ENCODE results near the gene KCTD16. TPM values are rescaled to one million over a fixed set of nuclear protein-coding genes. Genes with fewer than 3 reads are reported as not detected.

Gene KCTD16
- total RNA-seq, 6 experiments from 2014 or later, result under 0.01 to 0.02 (median 0.02) TPM; not detected in 3

GRCh38 chr5:144232285-144232684, 61.6 kb downstream of the KCTD16 start:
- no peaks in the 10 kb centered on the region for H3K4me1 ChIP-seq
- H3K27me3 ChIP-seq, result no peaks in the 10 kb centered on the region
- intact Hi-C loops (cut with DNase I), result no loop called here
- WGBS (ENCODE audit: insufficient coverage, low coverage, low lambda C conversion rate, missing lambda C conversion rate), result 64% methylated on average over 5 of the region's 5 CpGs
- no peak overlapping the region for H3K4me3 ChIP-seq
- no peaks in the 10 kb centered on the region for H3K9me3 ChIP-seq
- TF ChIP-seq CTCF (IDR thresholded peaks at IDR 0.05), result no peak
- TF ChIP-seq POLR2A (IDR thresholded peaks at IDR 0.05), result no peak
- ATAC-seq (no peak), DNase-seq (no peak)
- no peaks in the 10 kb centered on the region for H3K36me3 ChIP-seq
- no peak overlapping the region for H3K27ac ChIP-seq

DNA sequence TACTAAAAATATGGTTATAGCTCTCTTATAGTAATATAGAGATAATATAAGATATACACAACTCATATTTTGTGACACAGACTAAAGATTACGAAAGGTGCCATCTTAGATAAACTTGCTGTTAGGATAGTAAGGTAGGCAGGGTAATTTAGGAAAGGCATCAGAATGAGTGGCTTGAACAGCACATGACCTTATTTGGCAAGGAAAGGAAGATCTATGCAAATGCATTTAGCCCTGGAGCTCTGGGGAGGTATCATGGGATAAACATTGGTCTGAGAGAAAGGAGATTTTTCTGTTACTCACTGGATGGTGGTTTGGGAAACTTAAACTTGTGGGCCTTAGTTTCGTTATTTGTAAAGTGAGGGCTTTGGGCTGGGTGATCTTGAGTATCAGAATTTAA, 65.8 kb downstream of the KCTD16 start:
- no peaks in the 10 kb centered on the region for H3K36me3 ChIP-seq
- WGBS (ENCODE audit: insufficient coverage, low coverage, low lambda C conversion rate, missing lambda C conversion rate), result 70% methylated on average over 2 of the region's 2 CpGs
- no peak overlapping the region for H3K4me3 ChIP-seq
- no peak overlapping the region for H3K27ac ChIP-seq
- no peak for ATAC-seq
- H3K9me3 ChIP-seq, result no peaks in the 10 kb centered on the region
- intact Hi-C loops (cut with DNase I), result no loop called here
- DNase-seq, result no peak
- H3K4me1 ChIP-seq, result no peaks in the 10 kb centered on the region
- no peak for TF ChIP-seq POLR2A (IDR thresholded peaks at IDR 0.05)
- no peaks in the 10 kb centered on the region for H3K27me3 ChIP-seq

DNA sequence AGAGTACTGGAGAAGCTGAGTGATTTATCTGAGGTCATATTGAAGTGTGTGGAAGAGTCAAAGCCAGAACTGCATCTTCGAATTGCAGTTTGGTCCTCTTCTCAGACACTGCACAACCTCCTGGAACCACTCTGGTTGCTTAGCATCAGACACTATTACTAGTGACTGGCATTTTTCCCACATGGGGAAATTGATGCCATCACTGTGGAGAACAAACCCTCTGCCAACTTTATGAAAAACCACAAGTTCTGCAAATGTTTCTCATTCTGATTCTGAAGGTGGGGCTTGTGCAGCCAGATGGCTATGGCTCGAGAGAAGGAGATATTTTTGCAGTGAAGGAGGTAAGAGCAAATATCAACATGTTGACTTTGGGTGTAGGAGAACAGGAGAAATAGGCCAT, 67.2 kb downstream of the KCTD16 start:
- H3K27me3 ChIP-seq, result no peaks in the 10 kb centered on the region

GRCh38 chr5:144247131-144247530, 76.5 kb downstream of the KCTD16 start:
- Histone ChIP-seq H3K4me1 (no peaks in the 10 kb centered on the region), H3K36me3 (no peaks in the 10 kb centered on the region), H3K9me3 (no peaks in the 10 kb centered on the region), H3K27ac (no peak overlapping the region), H3K27me3 (no peaks in the 10 kb centered on the region), H3K4me3 (no peak overlapping the region)
- intact Hi-C loops (cut with DNase I), result no loop called here
- TF ChIP-seq CTCF (IDR thresholded peaks at IDR 0.05), result no peak
- TF ChIP-seq POLR2A (IDR thresholded peaks at IDR 0.05), result no peak
- DNase-seq (no peak), ATAC-seq (no peak)

More for the DNA sequence above, 67.2 kb downstream of the KCTD16 start:
- intact Hi-C loops (cut with DNase I), result no loop called here
- Histone ChIP-seq H3K27ac (no peak overlapping the region), H3K9me3 (no peaks in the 10 kb centered on the region), H3K36me3 (no peaks in the 10 kb centered on the region), H3K4me3 (no peak overlapping the region), H3K4me1 (no peaks in the 10 kb centered on the region)
- ATAC-seq, result no peak
- DNase-seq, result no peak
- TF ChIP-seq CTCF (IDR thresholded peaks at IDR 0.05), result no peak
- no peak for TF ChIP-seq POLR2A (IDR thresholded peaks at IDR 0.05)
- WGBS (ENCODE audit: insufficient coverage, low coverage, low lambda C conversion rate, missing lambda C conversion rate), result 29% methylated on average over 2 of the region's 2 CpGs

DNA sequence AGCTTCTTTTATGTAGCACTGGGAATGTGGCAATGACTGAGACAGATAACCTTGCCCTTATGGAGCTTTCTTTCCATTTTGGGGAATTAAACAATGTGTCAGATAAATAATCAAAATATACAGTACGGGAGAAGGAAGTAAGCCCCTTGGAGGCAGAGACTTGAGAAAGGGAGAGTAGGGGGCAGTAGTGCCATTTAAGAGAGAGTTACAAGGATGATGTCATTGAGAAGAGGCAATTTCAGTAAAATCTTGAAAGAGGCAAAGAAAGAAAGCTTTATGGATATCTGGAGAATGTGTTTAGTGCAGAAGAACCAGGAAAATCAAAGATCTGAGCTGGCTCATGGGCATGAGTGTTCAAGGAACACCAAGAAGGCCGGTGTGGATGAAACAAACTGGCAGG, 77.3 kb downstream of the KCTD16 start:
- TF ChIP-seq POLR2A (IDR thresholded peaks at IDR 0.05) (no peak), CTCF (IDR thresholded peaks at IDR 0.05) (no peak)
- WGBS (ENCODE audit: insufficient coverage, low coverage, low lambda C conversion rate, missing lambda C conversion rate), result 54% methylated on average over 2 of the region's 2 CpGs
- H3K27ac ChIP-seq, result no peak overlapping the region
- H3K27me3 ChIP-seq, result no peaks in the 10 kb centered on the region
- H3K4me1 ChIP-seq, result no peaks in the 10 kb centered on the region
- no peaks in the 10 kb centered on the region for H3K9me3 ChIP-seq
- ATAC-seq, result no peak
- intact Hi-C loops (cut with DNase I), result no loop called here
- H3K4me3 ChIP-seq, result no peak overlapping the region
- no peak for DNase-seq
- no peaks in the 10 kb centered on the region for H3K36me3 ChIP-seq

Data from right lobe of liver (tissue), 6 donors.